DND-41 (cell line): ENCODE data around the gene MAP3K8.

Experiments used
- ATAC-seq: fragments of 200-7000 bp; cut with Tn5 transposase; 3 replicates; pipeline ENCODE4 v1.9.1; 2021; ENCODE audit warnings: low read depth; ENCODE audit not compliant: insufficient read depth
- DNase-seq: peaks from one replicate; pipeline ENCODE4 v3.0.0-alpha.2; 2020
- H2AFZ ChIP-seq: 2 replicates; pipeline ENCODE4 v1.6.0; 2012; ENCODE audit warnings: low read depth, low read length
- H3K27ac ChIP-seq: 2 replicates; pipeline ENCODE4 v1.5.1; 2012; ENCODE audit warnings: low read length, inconsistent platforms
- H3K27me3 ChIP-seq: fragments of 200-600 bp; sonication (generic); 2 replicates; pipeline ENCODE4 v1.6.0; 2012; ENCODE audit warnings: low read length, mild to moderate bottlenecking, inconsistent platforms; ENCODE audit not compliant: insufficient read depth, poor library complexity
- H3K36me3 ChIP-seq: 2 replicates; pipeline ENCODE4 v1.5.1; 2012; ENCODE audit warnings: low read length, inconsistent platforms; ENCODE audit not compliant: insufficient read depth
- H3K4me1 ChIP-seq: 2 replicates; pipeline ENCODE4 v1.5.1; 2012; ENCODE audit warnings: mild to moderate bottlenecking, low read length; ENCODE audit not compliant: insufficient read depth
- H3K4me2 ChIP-seq: 2 replicates; pipeline ENCODE4 v1.6.0; 2012; ENCODE audit warnings: mild to moderate bottlenecking, moderate library complexity, low read length, inconsistent platforms; ENCODE audit not compliant: insufficient read depth
- H3K4me3 ChIP-seq, 2 experiments: fragments of 200-600 bp in 1 of 2; shearing (Covaris generic) in 1 of 2; 2 replicates each; pipeline ENCODE4 v1.5.1; 2012 to 2016; ENCODE audit warnings: inconsistent platforms in 2 of 2, low read length in 2 of 2, mild to moderate bottlenecking in 2 of 2, low read depth in 1 of 2, moderate library complexity in 1 of 2
- H3K79me2 ChIP-seq: 2 replicates; pipeline ENCODE4 v1.6.0; 2012; ENCODE audit warnings: low read length, inconsistent platforms; ENCODE audit not compliant: insufficient read depth
- H3K9ac ChIP-seq: 2 replicates; pipeline ENCODE4 v1.6.0; 2012; ENCODE audit warnings: low read depth, mild to moderate bottlenecking, inconsistent platforms, low read length, moderate library complexity
- H3K9me3 ChIP-seq: 2 replicates; pipeline ENCODE4 v1.5.1; 2012; ENCODE audit warnings: low read length, moderate library complexity, mild to moderate bottlenecking, inconsistent platforms; ENCODE audit not compliant: insufficient read depth, severe bottlenecking
- H4K20me1 ChIP-seq: 2 replicates; pipeline ENCODE4 v1.6.0; 2012; ENCODE audit warnings: low read length; ENCODE audit not compliant: insufficient read depth
- CTCF ChIP-seq: IDR thresholded peaks from 2 replicates; pipeline ENCODE4 v1.5.1; 2012; ENCODE audit warnings: borderline replicate concordance, low read length, moderate library complexity, mild to moderate bottlenecking; ENCODE audit not compliant: poor library complexity, severe bottlenecking; ENCODE audit errors: extremely low read depth
- EZH2 ChIP-seq: IDR thresholded peaks from 3 replicates; pipeline ENCODE4 v1.6.1; 2012; ENCODE audit warnings: borderline replicate concordance, low read depth, mild to moderate bottlenecking, moderate library complexity, low read length, inconsistent platforms; ENCODE audit not compliant: severe bottlenecking

MAP3K8 gene

GRCh38 chr10:30455816-30456215, 21.8 kb downstream of the MAP3K8 start:
- peaks cover 17% of the 10 kb centered on the region for H3K4me1 ChIP-seq
- no peaks in the 10 kb centered on the region for H4K20me1 ChIP-seq
- TF ChIP-seq CTCF (no peak), EZH2 (no peak)
- no peaks in the 10 kb centered on the region for H3K9me3 ChIP-seq
- peak overlapping the region; percentile 38 for H3K27ac ChIP-seq
- H3K36me3 ChIP-seq: no peaks in the 10 kb centered on the region
- H3K4me2 ChIP-seq: peak overlapping the region; percentile 39
- no peak overlapping the region for H3K9ac ChIP-seq
- H3K27me3 ChIP-seq: no peaks in the 10 kb centered on the region
- ATAC-seq (peak; percentile 74), DNase-seq (peak; percentile 39)
- no peak overlapping the region for H3K4me3 ChIP-seq
- H2AFZ ChIP-seq: peak overlapping the region; percentile 32; the same call in 1 of the 2 replicates
- H3K79me2 ChIP-seq: no peaks in the 10 kb centered on the region

GRCh38 chr10:30456266-30456665, 22.3 kb downstream of the MAP3K8 start:
- Histone ChIP-seq H3K4me3 (no peak overlapping the region), H2AFZ (no peak overlapping the region; the same call in 1 of the 2 replicates), H3K27me3 (no peaks in the 10 kb centered on the region), H3K4me1 (peaks cover 17% of the 10 kb centered on the region), H3K36me3 (no peaks in the 10 kb centered on the region), H3K27ac (peak overlapping the region; percentile 38), H4K20me1 (no peaks in the 10 kb centered on the region), H3K79me2 (no peaks in the 10 kb centered on the region), H3K4me2 (peak overlapping the region; percentile 39; the same call in 1 of the 2 replicates), H3K9me3 (no peaks in the 10 kb centered on the region), H3K9ac (no peak overlapping the region)
- peak; percentile 67 for DNase-seq
- ATAC-seq: peak; percentile 87
- TF ChIP-seq EZH2 (no peak), CTCF (no peak)

DNA sequence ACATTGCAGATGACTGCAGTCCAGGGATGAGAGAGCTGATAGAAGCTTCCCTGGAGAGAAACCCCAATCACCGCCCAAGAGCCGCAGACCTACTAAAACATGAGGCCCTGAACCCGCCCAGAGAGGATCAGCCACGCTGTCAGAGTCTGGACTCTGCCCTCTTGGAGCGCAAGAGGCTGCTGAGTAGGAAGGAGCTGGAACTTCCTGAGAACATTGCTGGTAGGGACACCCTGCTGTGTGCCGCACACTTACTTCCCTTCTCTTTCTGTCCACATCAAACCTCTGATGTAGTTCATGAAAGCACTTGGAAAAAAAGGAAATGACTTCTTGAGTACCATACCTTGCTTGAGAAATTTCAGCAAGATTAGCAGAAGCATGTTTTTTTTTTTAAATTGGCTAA, 25.3 kb downstream of the MAP3K8 start:
- ATAC-seq: no peak
- Histone ChIP-seq H3K79me2 (no peaks in the 10 kb centered on the region), H2AFZ (no peak overlapping the region), H3K36me3 (no peaks in the 10 kb centered on the region), H3K4me1 (peaks cover 17% of the 10 kb centered on the region), H3K9ac (no peak overlapping the region), H3K4me2 (no peak overlapping the region), H3K4me3 (no peak overlapping the region), H4K20me1 (no peaks in the 10 kb centered on the region), H3K27me3 (no peaks in the 10 kb centered on the region), H3K9me3 (no peaks in the 10 kb centered on the region), H3K27ac (no peak overlapping the region)
- TF ChIP-seq EZH2: no peak
- TF ChIP-seq CTCF: no peak
- DNase-seq: no peak

GRCh38 chr10:30460121-30460520, 26.1 kb downstream of the MAP3K8 start:
- Histone ChIP-seq H3K9ac (no peak overlapping the region), H4K20me1 (no peaks in the 10 kb centered on the region), H3K4me1 (peaks cover 17% of the 10 kb centered on the region), H3K79me2 (no peaks in the 10 kb centered on the region), H2AFZ (no peak overlapping the region), H3K36me3 (no peaks in the 10 kb centered on the region), H3K4me3 (no peak overlapping the region), H3K9me3 (no peaks in the 10 kb centered on the region), H3K27ac (no peak overlapping the region), H3K27me3 (no peaks in the 10 kb centered on the region), H3K4me2 (no peak overlapping the region)
- no peak for DNase-seq
- TF ChIP-seq CTCF: no peak
- TF ChIP-seq EZH2: no peak
- no peak for ATAC-seq
